HepG2 (cell line): Measurements from ENCODE around the gene C18orf63. TPM values are rescaled to one million over a fixed set of nuclear protein-coding genes. Genes with fewer than 3 reads are reported as not detected.

Experiments
- ATAC-seq: fragments of 200-7000 bp; cut with Tn5 transposase; 3 replicates; pipeline ENCODE4 v1.9.1; 2020; ENCODE audit warnings: mild to moderate bottlenecking, moderate library complexity
- BruUV-seq: library from RNA; stranded (reverse); fragments of 400-500 nt; replicated peaks from 2 replicates; lab custom pipeline; 2021; lab: Mats Ljungman, UMichigan
- CTCF ChIA-PET: fragments of 300-600 bp; formaldehyde crosslinking; extraction: SDS; loops from one replicate; lab custom pipeline; 2021; ENCODE audit warnings: low total read pairs, inconsistent platforms, low intra/inter-chr PET ratio; lab: Yijun Ruan, JAX
- POLR2A ChIA-PET: fragments of 350-600 bp; sonication (Branson Sonifier 250); formaldehyde crosslinking; loops from one replicate; lab custom pipeline; 2020; ENCODE audit warnings: antibody characterized with exemption, inconsistent platforms; lab: Yijun Ruan, JAX
- DNase-seq: peaks from one replicate; pipeline ENCODE4 v3.0.0-alpha.2; 2015; ENCODE audit warnings: low spot score
- FAIRE-seq: peaks from 3 replicates; lab custom pipeline; 2011; peaks lifted over from hg19 to GRCh38; lab: Jason Lieb, UNC
- H2AFZ ChIP-seq: one replicate; pipeline ENCODE4 v1.6.1; 2011; ENCODE audit warnings: low read length, inconsistent platforms
- H3K27ac ChIP-seq: fragments of 300-600 bp; 3 replicates; pipeline ENCODE4 v1.8.0; 2011; ENCODE audit warnings: mixed run types, mild to moderate bottlenecking, mixed read lengths, low read length, inconsistent platforms; ENCODE audit not compliant: insufficient read depth; ENCODE audit errors: extremely low read length
- H3K27me3 ChIP-seq, 2 experiments: fragments of 200-600 bp in 1 of 2; 2 replicates in 1 of 2; 3 replicates in 1 of 2; pipeline versions ENCODE4 v1.6.0 to v1.8.0; 2011; ENCODE audit warnings: low read length in 2 of 2, mild to moderate bottlenecking in 2 of 2, moderate library complexity in 2 of 2, inconsistent platforms in 1 of 2; ENCODE audit not compliant: insufficient read depth in 2 of 2, control insufficient read depth in 1 of 2
- H3K36me3 ChIP-seq, 2 experiments: fragments of 200-600 bp in 1 of 2; replicated peaks in 1 of 2; 2 replicates in 1 of 2; 3 replicates in 1 of 2; pipeline versions ENCODE4 v1.5.1 to v1.8.0; 2011; ENCODE audit warnings: low read length in 2 of 2, inconsistent platforms in 1 of 2; ENCODE audit not compliant: insufficient read depth in 2 of 2, control insufficient read depth in 1 of 2
- H3K4me1 ChIP-seq: 2 replicates; pipeline ENCODE4 v1.5.1; 2012; ENCODE audit warnings: low read length, inconsistent platforms; ENCODE audit not compliant: insufficient read depth
- H3K4me2 ChIP-seq: 2 replicates; pipeline ENCODE4 v1.6.0; 2011; ENCODE audit warnings: low read depth, low read length, inconsistent platforms
- H3K4me3 ChIP-seq, 3 experiments: fragments of 200-600 bp in 1 of 3; sonication (generic), shearing (Covaris generic) in 1 of 3; replicated peaks in 1 of 3; 2 replicates each; pipeline ENCODE4 v1.5.1; 2011 to 2016; ENCODE audit warnings: low read length in 3 of 3, inconsistent platforms in 2 of 3, low read depth in 2 of 3, mild to moderate bottlenecking in 2 of 3, control low read depth in 1 of 3, mixed read lengths in 1 of 3; ENCODE audit not compliant: insufficient read depth in 1 of 3
- H3K79me2 ChIP-seq: one replicate; pipeline ENCODE4 v1.6.1; 2011; ENCODE audit warnings: low read length, inconsistent platforms; ENCODE audit not compliant: insufficient read depth
- H3K9ac ChIP-seq: 2 replicates; pipeline ENCODE4 v1.6.0; 2011; ENCODE audit warnings: mild to moderate bottlenecking, low read depth, low read length, inconsistent platforms; ENCODE audit not compliant: insufficient read depth
- H3K9me3 ChIP-seq: 2 replicates; pipeline ENCODE4 v1.5.1; 2012; ENCODE audit warnings: mild to moderate bottlenecking, low read length
- H4K20me1 ChIP-seq: 2 replicates; pipeline ENCODE4 v1.6.0; 2011; ENCODE audit warnings: inconsistent platforms, mild to moderate bottlenecking, low read length, moderate library complexity; ENCODE audit not compliant: insufficient read depth
- CREB1 ChIP-seq, 2 experiments: fragments of 450-650 bp in 1 of 2; IDR thresholded peaks; 2 replicates each; pipeline ENCODE4 v1.6.1; 2016 to 2017; ENCODE audit warnings: control low read depth in 1 of 2, mild to moderate bottlenecking in 1 of 2, missing compliant biosample characterization in 1 of 2, missing genetic modification characterization in 1 of 2
- LCORL ChIP-seq, 2 experiments: fragments of 450-650 bp in 1 of 2; sonication (generic) in 1 of 2; formaldehyde crosslinking in 1 of 2; IDR thresholded peaks; 2 replicates each; pipeline versions ENCODE4 v1.5.0 to v1.6.1; 2017 to 2020; ENCODE audit warnings: antibody characterized with exemption in 1 of 2, missing genetic modification reagents in 1 of 2
- RBAK ChIP-seq: sonication (generic); formaldehyde crosslinking; IDR thresholded peaks from 2 replicates; pipeline ENCODE4 v1.5.1; 2020; ENCODE audit warnings: mild to moderate bottlenecking, missing genetic modification reagents
- ZHX2 ChIP-seq, 2 experiments: sonication (generic) in 1 of 2; formaldehyde crosslinking in 1 of 2; IDR thresholded peaks; 2 replicates each; pipeline versions ENCODE4 v1.6.1 to v1.9.0; 2014 to 2022; ENCODE audit warnings: antibody characterized with exemption in 1 of 2, borderline replicate concordance in 1 of 2, inconsistent platforms in 1 of 2, low read depth in 1 of 2, missing genetic modification reagents in 1 of 2
- ZKSCAN8 ChIP-seq: IDR thresholded peaks from 2 replicates; pipeline ENCODE4 v1.6.1; 2016; ENCODE audit warnings: borderline replicate concordance, missing genetic modification reagents, missing compliant biosample characterization
- WGBS: methylation state at CpG from one replicate; pipeline ENCODE4 v1.1.6; 2017; ENCODE audit warnings: low lambda C conversion rate; 5-methylcytosine and 5-hydroxymethylcytosine counted together
- in situ Hi-C: cut with HindIII; loops from 2 replicates; pipeline ENCODE4 v1.10.0; 2017; ENCODE audit warnings: low pct_unique_long_range_greater_than_20kb; ENCODE audit not compliant: extremely low pct_ligation_motif_present
- intact Hi-C: fragments of 100-400 bp; cut with micrococcal nuclease; formaldehyde crosslinking; loops from one replicate; pipeline ENCODE4 v1.10.0; 2022; ENCODE audit not compliant: unreplicated experiment
- polyA plus RNA-seq, 8 experiments: library from polyadenylated mRNA; depleted of rRNA in 3 of 8; stranded (reverse) in 7 of 8; unstranded in 1 of 8; fragments of >200 nt; fragmentation: Illumina TruSeq in 4 of 8; extraction: Trizol in 4 of 8; gene quantifications; 2 replicates each; pipeline versions ENCODE4 v1.2.1 to v1.2.3, GENCODE V29; 2011 to 2016; ENCODE audit warnings: low read depth in 4 of 8, missing spikeins in 1 of 8, mixed read lengths in 1 of 8; ENCODE audit not compliant: insufficient read depth in 1 of 8
- total RNA-seq, 5 experiments: library from RNA; depleted of rRNA; stranded (reverse); fragments of >200 nt; fragmentation: Illumina TruSeq; extraction: Trizol; gene quantifications; 2 replicates each; pipeline ENCODE4 v1.2.3, GENCODE V29; 2016; ENCODE audit warnings: low read depth in 1 of 5
- TF ChIP-seq, protein P1 (sequence below): sonication (generic); formaldehyde crosslinking; IDR thresholded peaks from 2 replicates; pipeline ENCODE4 v1.5.0; 2020; ENCODE audit warnings: missing genetic modification reagents

Gene C18orf63
- total and polyA plus RNA-seq, 2 of the 13 experiments (the other 11 are each of a cell fraction or from before 2014, with no cell fraction given): 0.01 TPM; not detected in 1

- DNase-seq: no peak
- H3K9me3 ChIP-seq: no peaks in the 10 kb centered on the region
These were observed 76.7 kb downstream of the C18orf63 start for GRCh38 chr18:74392323-74392722.

More at GRCh38 chr18:74392323-74392722, 76.7 kb downstream of the C18orf63 start:
- ChIA-PET POLR2A (no interaction called here), CTCF (no interaction called here)
- Histone ChIP-seq H2AFZ (no peak overlapping the region), H3K9ac (no peak overlapping the region), H3K27ac (no peak overlapping the region), H3K4me1 (no peaks in the 10 kb centered on the region), H3K4me2 (no peak overlapping the region), H3K36me3 (no peaks in the 10 kb centered on the region), H3K27me3 (peaks cover 1 to 36% of the 10 kb centered on the region in 2 experiments)
- no TSS peak for BruUV-seq
- 0% methylated on average over 1 of the region's 4 CpGs for WGBS
- no peak for FAIRE-seq
- in situ Hi-C loops: no loop called here
- no peak for ATAC-seq
- TF ChIP-seq CREB1 (IDR thresholded peaks at IDR 0.05): no peak
- TF ChIP-seq CREB1 (CRISPR knock-in tag; IDR thresholded peaks at IDR 0.05): no peak
- TF ChIP-seq ZHX2 (IDR thresholded peaks at IDR 0.05; ENCODE audit: low read depth): no peak
- TF ChIP-seq ZHX2 (CRISPR knock-in tag; IDR thresholded peaks at IDR 0.05; ENCODE audit: borderline replicate concordance): no peak
- no peak for TF ChIP-seq RBAK (CRISPR knock-in tag)
- TF ChIP-seq ZKSCAN8 (CRISPR knock-in tag): no peak
- TF ChIP-seq, protein P1, sequence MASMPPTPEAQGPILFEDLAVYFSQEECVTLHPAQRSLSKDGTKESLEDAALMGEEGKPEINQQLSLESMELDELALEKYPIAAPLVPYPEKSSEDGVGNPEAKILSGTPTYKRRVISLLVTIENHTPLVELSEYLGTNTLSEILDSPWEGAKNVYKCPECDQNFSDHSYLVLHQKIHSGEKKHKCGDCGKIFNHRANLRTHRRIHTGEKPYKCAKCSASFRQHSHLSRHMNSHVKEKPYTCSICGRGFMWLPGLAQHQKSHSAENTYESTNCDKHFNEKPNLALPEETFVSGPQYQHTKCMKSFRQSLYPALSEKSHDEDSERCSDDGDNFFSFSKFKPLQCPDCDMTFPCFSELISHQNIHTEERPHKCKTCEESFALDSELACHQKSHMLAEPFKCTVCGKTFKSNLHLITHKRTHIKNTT (CRISPR knock-in tag): no peak
- no peak for TF ChIP-seq LCORL (IDR thresholded peaks at IDR 0.05)
- no peak for TF ChIP-seq LCORL (CRISPR knock-in tag; IDR thresholded peaks at IDR 0.05)
- TF ChIP-seq, all 625 proteins: peak for 0
- Histone ChIP-seq H3K4me3 (no peak overlapping the region), H3K79me2 (no peaks in the 10 kb centered on the region), H4K20me1 (no peaks in the 10 kb centered on the region)
- intact Hi-C loops: no loop called here
